Astrocyte of the cerebellum (primary cell): ENCODE measurements around the gene AKAP9.
"Not testable (repeated sequence)": the region's sequence is repeated elsewhere in the genome, so short reads cannot be mapped to it uniquely, and the experiment has no call there.

Source experiments
- DNase-seq: peaks from one replicate; pipeline ENCODE4 v3.0.0-alpha.2; 2011; ENCODE audit warnings: low read depth
- H3K4me3 ChIP-seq: 2 replicates; pipeline ENCODE4 v1.5.1; 2011; ENCODE audit warnings: mild to moderate bottlenecking, low read depth, low read length, moderate library complexity
- CTCF ChIP-seq: IDR thresholded peaks from 2 replicates; pipeline ENCODE4 v1.5.1; 2012; ENCODE audit warnings: low read length, low read depth, moderate library complexity, mild to moderate bottlenecking; ENCODE audit errors: missing control alignments
- in situ Hi-C: cut with HindIII; loops from 2 replicates; pipeline ENCODE4 v1.10.0; 2017; ENCODE audit warnings: low sequenced_read_pairs

The AKAP9 gene

GRCh38 chr7:91940572-91941341 lies at the start of gene AKAP9:
AKAP9 (plus strand) TSS chr7:91940862; CDS start chr7:91941100, 238 bp downstream.
- H3K4me3 ChIP-seq: peak within 1 kb of the TSS; percentile 93
- in situ Hi-C loops: no loop called here
- no peak for TF ChIP-seq CTCF
- no peak for DNase-seq

- no peak for TF ChIP-seq CTCF
- DNase-seq: no peak
These were observed 48.5 kb upstream of the AKAP9 start for GRCh38 chr7:91892099-91892705.

GRCh38 chr7:91892821-91893340 lies 47.8 kb upstream of the AKAP9 start:
- no peak for DNase-seq
- in situ Hi-C loops: no loop called here
- no peak for TF ChIP-seq CTCF
- H3K4me3 ChIP-seq: no peak overlapping the region

More at GRCh38 chr7:91892099-91892705, 48.5 kb upstream of the AKAP9 start:
- no peak overlapping the region for H3K4me3 ChIP-seq
- in situ Hi-C loops: no loop called here

- DNase-seq, H3K4me3 ChIP-seq, in situ Hi-C loops: not testable (repeated sequence)
These were observed 47.0 kb upstream of the AKAP9 start for GRCh38 chr7:91893699-91894098.

- DNase-seq: no peak
- no peak overlapping the region for H3K4me3 ChIP-seq
- in situ Hi-C loops: no loop called here
- no peak for TF ChIP-seq CTCF
These were observed 45.7 kb upstream of the AKAP9 start for GRCh38 chr7:91894781-91895480.

GRCh38 chr7:91898240-91898992 lies 42.2 kb upstream of the AKAP9 start:
- no peak overlapping the region for H3K4me3 ChIP-seq
- DNase-seq: no peak
- in situ Hi-C loops: no loop called here
- TF ChIP-seq CTCF: no peak
